Vagina (tissue), 2 donors: ENCODE measurements around the gene MCM9.

ENCODE experiments used
- POLR2A ChIP-seq, 2 donors: fragments of 450-650 bp; IDR thresholded peaks; one replicate each; pipeline ENCODE4 v1.6.1; 2017; ENCODE audit warnings: antibody characterized with exemption in 2 of 2, mild to moderate bottlenecking in 2 of 2, moderate library complexity in 2 of 2
- TF ChIP-seq, protein P1 (sequence below), 3 experiments: fragments of 450-650 bp in 2 of 3; fragments of 200-600 bp in 1 of 3; sonication (generic) in 1 of 3; IDR thresholded peaks; one replicate each; pipeline ENCODE4 v1.5.1; 2017 to 2019; ENCODE audit warnings: antibody characterized with exemption in 3 of 3, mild to moderate bottlenecking in 2 of 3, moderate library complexity in 2 of 3

DNA sequence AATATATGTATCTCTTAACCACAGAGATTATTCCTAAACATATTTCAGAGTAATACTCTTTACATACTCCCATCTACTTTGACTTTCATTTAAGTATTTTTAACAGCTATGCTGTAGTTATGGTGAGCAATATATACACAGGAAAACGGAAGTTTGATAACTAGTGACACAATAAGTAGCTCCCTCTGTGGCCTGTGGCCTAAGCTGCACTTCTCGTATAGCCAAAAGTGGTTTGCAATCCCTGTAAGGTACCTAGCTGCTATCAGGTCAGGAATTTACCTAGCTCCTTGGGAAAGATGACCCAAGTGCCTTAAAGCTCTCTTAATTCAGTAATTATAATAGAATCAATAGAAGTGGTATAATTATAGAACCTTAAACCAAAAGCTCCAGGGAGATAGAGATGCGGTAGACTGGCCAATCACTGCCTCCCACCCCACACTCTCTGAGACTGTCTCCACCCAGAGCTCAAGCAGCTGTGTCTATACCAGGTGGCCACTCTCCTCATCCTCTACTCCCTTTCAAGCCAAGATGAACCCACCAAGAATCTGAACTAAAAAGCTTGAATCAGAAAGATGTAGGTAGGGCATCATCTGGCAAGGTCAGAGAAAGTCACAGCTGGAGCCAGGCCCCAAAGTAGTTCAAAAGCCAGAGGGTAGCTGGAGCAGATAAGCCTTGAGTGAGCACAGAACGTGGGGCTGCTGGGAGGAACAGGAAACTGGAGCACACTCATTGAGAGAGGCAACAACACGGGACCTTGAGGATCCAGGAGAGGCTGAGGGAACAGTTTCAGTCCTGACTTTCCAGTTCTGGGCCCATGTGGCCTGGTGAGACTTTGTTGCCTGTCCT, 125.9 kb downstream of the MCM9 start:
- TF ChIP-seq, protein P1, sequence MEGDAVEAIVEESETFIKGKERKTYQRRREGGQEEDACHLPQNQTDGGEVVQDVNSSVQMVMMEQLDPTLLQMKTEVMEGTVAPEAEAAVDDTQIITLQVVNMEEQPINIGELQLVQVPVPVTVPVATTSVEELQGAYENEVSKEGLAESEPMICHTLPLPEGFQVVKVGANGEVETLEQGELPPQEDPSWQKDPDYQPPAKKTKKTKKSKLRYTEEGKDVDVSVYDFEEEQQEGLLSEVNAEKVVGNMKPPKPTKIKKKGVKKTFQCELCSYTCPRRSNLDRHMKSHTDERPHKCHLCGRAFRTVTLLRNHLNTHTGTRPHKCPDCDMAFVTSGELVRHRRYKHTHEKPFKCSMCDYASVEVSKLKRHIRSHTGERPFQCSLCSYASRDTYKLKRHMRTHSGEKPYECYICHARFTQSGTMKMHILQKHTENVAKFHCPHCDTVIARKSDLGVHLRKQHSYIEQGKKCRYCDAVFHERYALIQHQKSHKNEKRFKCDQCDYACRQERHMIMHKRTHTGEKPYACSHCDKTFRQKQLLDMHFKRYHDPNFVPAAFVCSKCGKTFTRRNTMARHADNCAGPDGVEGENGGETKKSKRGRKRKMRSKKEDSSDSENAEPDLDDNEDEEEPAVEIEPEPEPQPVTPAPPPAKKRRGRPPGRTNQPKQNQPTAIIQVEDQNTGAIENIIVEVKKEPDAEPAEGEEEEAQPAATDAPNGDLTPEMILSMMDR (IDR thresholded peaks at IDR 0.05): no peak
- no peak for TF ChIP-seq POLR2A (IDR thresholded peaks at IDR 0.05)
